OCI-LY7 (cell line): ENCODE data around the gene ZNF469.

Experiments used
- CTCF ChIP-seq: fragments of 200-600 bp; sonication (generic); conservative IDR thresholded peaks from 2 replicates; pipeline ENCODE4 v1.5.1; 2014; ENCODE audit warnings: mild to moderate bottlenecking, antibody characterized with exemption, low read length, moderate library complexity, mixed read lengths
- EZH2phosphoT487 ChIP-seq: fragments of 200-600 bp; sonication (generic); IDR thresholded peaks from 2 replicates; pipeline ENCODE4 v1.6.1; 2018; ENCODE audit warnings: low read depth, borderline replicate concordance, mild to moderate bottlenecking, mixed run types, antibody characterized with exemption, low read length, moderate library complexity, mixed read lengths

- TF ChIP-seq CTCF (no peak), EZH2phosphoT487 (no peak)
These were observed 19.9 kb downstream of the ZNF469 start for GRCh38 chr16:88402551-88403240.
